GM06990 (cell line): ENCODE measurements around the gene MSX1.

Source experiments
- DNase-seq: peaks from one replicate; pipeline ENCODE4 v3.0.0-alpha.2; 2011; ENCODE audit not compliant: insufficient read length; ENCODE audit errors: extremely low read depth
- H3K27me3 ChIP-seq: replicated peaks from 2 replicates; pipeline ENCODE4 v1.6.0; 2011; ENCODE audit warnings: low read length; ENCODE audit not compliant: control insufficient read depth, insufficient read depth
- H3K36me3 ChIP-seq: 2 replicates; pipeline ENCODE4 v1.5.1; 2011; ENCODE audit warnings: low read length; ENCODE audit not compliant: control insufficient read depth, insufficient read depth
- H3K4me3 ChIP-seq: replicated peaks from 2 replicates; pipeline ENCODE4 v1.5.1; 2011; ENCODE audit warnings: low read depth, mild to moderate bottlenecking, control low read depth, low read length
- CTCF ChIP-seq: IDR thresholded peaks from 2 replicates; pipeline ENCODE4 v1.5.1; 2011; ENCODE audit warnings: low read length, control low read depth, mild to moderate bottlenecking, inconsistent platforms; ENCODE audit not compliant: insufficient read depth, poor library complexity, severe bottlenecking

The MSX1 gene

GRCh38 chr4:4871573-4872313, 12.3 kb downstream of the MSX1 start:
- no peak for DNase-seq
- TF ChIP-seq CTCF: no peak
- Histone ChIP-seq H3K27me3 (peaks cover 7% of the 10 kb centered on the region), H3K36me3 (no peaks in the 10 kb centered on the region), H3K4me3 (no peak overlapping the region)

GRCh38 chr4:4872314-4872903, 12.9 kb downstream of the MSX1 start:
- Histone ChIP-seq H3K27me3 (peaks cover 7% of the 10 kb centered on the region), H3K36me3 (no peaks in the 10 kb centered on the region), H3K4me3 (no peak overlapping the region)
- no peak for TF ChIP-seq CTCF
- no peak for DNase-seq

GRCh38 chr4:4873203-4873602, 13.7 kb downstream of the MSX1 start:
- peaks cover 7% of the 10 kb centered on the region for H3K27me3 ChIP-seq

GRCh38 chr4:4874254-4874653, 14.8 kb downstream of the MSX1 start:
- H3K27me3 ChIP-seq: peaks cover 5% of the 10 kb centered on the region
- no peak for DNase-seq
- H3K4me3 ChIP-seq: no peak overlapping the region
- no peaks in the 10 kb centered on the region for H3K36me3 ChIP-seq
- TF ChIP-seq CTCF: no peak

More at GRCh38 chr4:4873203-4873602, 13.7 kb downstream of the MSX1 start:
- no peak for DNase-seq
- H3K4me3 ChIP-seq: no peak overlapping the region
- no peaks in the 10 kb centered on the region for H3K36me3 ChIP-seq
- no peak for TF ChIP-seq CTCF

GRCh38 chr4:4875147-4875546, 15.7 kb downstream of the MSX1 start:
- H3K36me3 ChIP-seq: no peaks in the 10 kb centered on the region
- no peak for DNase-seq
- peaks cover 3% of the 10 kb centered on the region for H3K27me3 ChIP-seq
- TF ChIP-seq CTCF: no peak
- H3K4me3 ChIP-seq: no peak overlapping the region
